ENCODE results near the gene TMEM176A.

The TMEM176A gene

DNA sequence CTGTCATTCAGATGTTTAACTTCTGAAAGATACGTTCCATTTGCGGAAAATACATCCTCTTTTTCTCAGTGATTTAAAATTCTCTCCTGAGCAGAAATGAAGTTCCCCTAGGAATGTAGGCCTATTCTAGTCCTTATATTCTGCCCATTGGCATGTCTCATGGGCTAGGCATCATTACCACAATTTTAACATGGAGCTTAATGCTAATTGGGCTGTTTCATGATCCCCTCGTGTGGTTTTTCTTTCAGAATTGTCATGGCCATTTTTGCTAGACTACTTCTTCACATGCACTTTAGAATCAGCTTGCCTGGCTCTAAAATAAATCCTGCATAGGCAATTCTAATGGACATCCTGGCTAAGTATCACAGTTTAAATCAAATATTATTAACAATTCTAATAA is 1.4 kb upstream of the TMEM176A start:
- TF ChIP-seq, protein P1, sequence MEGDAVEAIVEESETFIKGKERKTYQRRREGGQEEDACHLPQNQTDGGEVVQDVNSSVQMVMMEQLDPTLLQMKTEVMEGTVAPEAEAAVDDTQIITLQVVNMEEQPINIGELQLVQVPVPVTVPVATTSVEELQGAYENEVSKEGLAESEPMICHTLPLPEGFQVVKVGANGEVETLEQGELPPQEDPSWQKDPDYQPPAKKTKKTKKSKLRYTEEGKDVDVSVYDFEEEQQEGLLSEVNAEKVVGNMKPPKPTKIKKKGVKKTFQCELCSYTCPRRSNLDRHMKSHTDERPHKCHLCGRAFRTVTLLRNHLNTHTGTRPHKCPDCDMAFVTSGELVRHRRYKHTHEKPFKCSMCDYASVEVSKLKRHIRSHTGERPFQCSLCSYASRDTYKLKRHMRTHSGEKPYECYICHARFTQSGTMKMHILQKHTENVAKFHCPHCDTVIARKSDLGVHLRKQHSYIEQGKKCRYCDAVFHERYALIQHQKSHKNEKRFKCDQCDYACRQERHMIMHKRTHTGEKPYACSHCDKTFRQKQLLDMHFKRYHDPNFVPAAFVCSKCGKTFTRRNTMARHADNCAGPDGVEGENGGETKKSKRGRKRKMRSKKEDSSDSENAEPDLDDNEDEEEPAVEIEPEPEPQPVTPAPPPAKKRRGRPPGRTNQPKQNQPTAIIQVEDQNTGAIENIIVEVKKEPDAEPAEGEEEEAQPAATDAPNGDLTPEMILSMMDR (IDR thresholded peaks at IDR 0.05; ENCODE audit: low read depth, low read length), result no peak
- Histone ChIP-seq H3K27ac (no peak overlapping the region), H3K36me3 (peaks cover 11% of the 10 kb centered on the region), H3K4me3 (ENCODE audit: low read depth, low read length) (no peak overlapping the region; the same call in 1 of the 2 replicates), H3K9me3 (ENCODE audit: severe bottlenecking) (no peaks in the 10 kb centered on the region), H3K27me3 (ENCODE audit: insufficient read depth, low read depth, severe bottlenecking) (no peaks in the 10 kb centered on the region)
- no peak for DNase-seq

DNA sequence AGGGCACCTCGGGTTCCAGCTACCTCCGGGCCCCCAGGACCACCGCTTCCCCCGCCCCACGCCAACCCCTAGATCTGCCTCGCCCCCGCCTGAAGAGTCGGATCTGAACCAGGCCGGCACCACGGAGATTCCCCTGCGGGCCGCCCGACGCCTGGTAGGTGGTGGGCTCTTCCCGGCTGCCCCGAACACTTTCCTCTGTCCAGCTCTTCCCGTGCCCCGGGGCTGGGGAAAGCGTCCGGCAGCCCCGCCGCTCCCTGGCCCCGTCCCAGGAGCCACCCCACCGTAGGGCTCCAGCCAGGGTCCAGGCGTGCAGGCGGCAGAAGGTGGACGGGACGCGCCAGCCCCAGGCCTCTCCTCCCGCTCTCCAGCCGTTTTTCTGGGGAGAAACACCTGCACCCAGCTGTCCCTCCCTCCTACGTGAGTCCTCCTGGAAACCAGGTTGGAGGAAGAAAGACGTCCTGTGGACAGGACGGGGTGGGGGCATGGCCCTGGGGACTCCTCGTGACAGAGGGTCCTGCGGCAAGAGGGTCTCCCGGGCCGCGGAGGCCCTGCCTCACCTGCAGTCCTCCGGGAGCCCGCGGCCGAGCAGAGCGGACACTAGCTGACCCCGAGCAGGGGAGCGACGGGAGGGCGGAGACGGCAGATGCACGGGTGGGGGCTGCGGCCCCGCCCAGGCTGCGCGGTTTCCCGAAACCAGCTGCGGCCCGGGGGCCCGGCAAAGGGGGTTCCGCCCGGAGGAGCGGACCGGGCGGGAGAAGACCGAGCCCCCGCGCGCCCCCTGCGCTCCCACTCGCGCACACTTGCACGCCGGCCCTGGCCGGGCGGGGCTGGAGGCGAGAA is 608 bp upstream of the TMEM176A start, which contains the start of gene TMEM176B:
Gene TMEM176B, minus strand, starts transcription at position 624 of the 840 bp plus-strand sequence. CDS start 3,795 bp downstream, outside the sequence.
- H3K4me3 ChIP-seq (ENCODE audit: low read depth, low read length), result peak within 1 kb of the TSS; percentile 55
- H3K27me3 ChIP-seq (ENCODE audit: insufficient read depth, low read depth, severe bottlenecking), result no peaks in the 10 kb centered on the region
- DNase-seq, result peak; percentile 31
- H3K27ac ChIP-seq, result no peak within 1 kb of the TSS; the same call in none of the 2 replicates
- TF ChIP-seq, protein P1 (IDR thresholded peaks at IDR 0.05; ENCODE audit: low read depth, low read length), result no peak
- H3K36me3 ChIP-seq, result peaks cover 11% of the 10 kb centered on the region
- H3K9me3 ChIP-seq (ENCODE audit: severe bottlenecking), result no peaks in the 10 kb centered on the region

DNA sequence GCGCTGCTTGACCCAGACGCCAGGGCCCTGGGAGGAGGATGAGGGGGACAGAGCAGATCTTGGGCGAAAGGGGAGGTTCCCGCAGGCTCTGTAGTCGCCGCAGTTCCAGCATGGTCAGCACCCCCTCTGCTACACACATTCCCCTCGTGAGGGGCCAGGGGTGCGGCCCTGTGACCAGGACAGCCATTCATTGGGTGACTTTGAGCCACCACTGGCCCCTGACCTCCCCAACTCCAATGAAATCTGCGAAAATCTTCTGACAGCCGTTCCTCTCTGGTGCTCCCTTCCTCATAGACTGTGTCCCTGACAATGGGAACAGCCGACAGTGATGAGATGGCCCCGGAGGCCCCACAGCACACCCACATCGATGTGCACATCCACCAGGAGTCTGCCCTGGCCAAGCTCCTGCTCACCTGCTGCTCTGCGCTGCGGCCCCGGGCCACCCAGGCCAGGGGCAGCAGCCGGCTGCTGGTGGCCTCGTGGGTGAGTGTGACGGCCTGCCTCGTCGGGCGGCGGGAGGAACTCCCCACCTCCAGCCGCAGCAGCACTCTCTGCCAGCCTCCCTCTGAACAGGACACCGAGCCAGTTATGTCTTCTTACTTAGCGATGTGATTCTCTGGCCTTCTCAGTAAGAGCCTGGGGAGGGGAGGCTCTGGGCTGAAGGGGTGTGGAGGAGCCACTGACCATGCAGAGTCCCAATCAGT is 825 bp downstream of the TMEM176A start:
- DNase-seq, result no peak
- H3K9me3 ChIP-seq (ENCODE audit: severe bottlenecking), result peaks cover 5% of the 10 kb centered on the region
- TF ChIP-seq, protein P1 (IDR thresholded peaks at IDR 0.05; ENCODE audit: low read depth, low read length), result no peak
- peak overlapping the region; percentile 85 for H3K27ac ChIP-seq
- H3K36me3 ChIP-seq, result 0 out of 2 replicates have a peak, but pooled peaks cover 2% of the 10 kb centered on the region
- no peaks in the 10 kb centered on the region for H3K27me3 ChIP-seq (ENCODE audit: insufficient read depth, low read depth, severe bottlenecking)
- H3K4me3 ChIP-seq (ENCODE audit: low read depth, low read length), result peak overlapping the region; percentile 55

DNA sequence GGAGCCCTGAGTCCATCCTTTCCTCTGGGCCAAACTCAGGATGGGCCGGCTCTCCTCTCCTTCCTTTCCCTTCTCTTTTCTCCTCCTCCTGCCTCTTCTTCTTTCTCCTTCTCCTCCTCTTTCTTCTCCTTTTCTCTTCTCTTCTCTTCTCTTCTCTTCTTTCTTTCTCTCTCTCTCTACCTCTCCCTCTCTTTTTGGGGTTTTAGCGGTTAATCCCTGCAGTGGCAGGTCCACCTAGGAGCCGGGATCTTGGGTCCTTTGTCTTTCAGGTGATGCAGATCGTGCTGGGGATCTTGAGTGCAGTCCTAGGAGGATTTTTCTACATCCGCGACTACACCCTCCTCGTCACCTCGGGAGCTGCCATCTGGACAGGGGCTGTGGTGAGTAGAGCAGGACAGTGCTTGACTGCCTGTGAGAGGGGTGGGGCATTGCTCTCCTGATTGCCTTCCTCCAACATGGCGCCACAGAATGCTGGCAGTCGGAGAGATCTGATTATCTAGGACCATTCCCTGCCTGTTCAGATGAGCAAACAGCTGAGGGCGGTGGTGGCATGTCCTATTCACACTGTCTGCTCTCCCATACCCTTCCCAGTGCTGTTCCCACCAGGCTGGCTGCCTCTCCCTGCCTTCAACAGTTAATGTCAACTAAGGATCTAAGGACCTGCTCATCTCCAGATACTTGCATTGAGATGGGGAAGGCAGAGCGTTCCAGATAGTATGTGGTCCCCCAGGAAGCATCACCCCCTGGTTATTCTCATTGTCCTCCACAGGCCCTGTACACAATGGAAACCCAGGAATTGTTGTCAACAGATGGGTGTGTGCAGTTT is 1.6 kb downstream of the TMEM176A start:
- no peaks in the 10 kb centered on the region for H3K27me3 ChIP-seq (ENCODE audit: insufficient read depth, low read depth, severe bottlenecking)
- DNase-seq, result peak; percentile 88
- TF ChIP-seq, protein P1 (IDR thresholded peaks at IDR 0.05; ENCODE audit: low read depth, low read length), result peak; percentile 14; the same call in 1 of the 2 replicates

DNA sequence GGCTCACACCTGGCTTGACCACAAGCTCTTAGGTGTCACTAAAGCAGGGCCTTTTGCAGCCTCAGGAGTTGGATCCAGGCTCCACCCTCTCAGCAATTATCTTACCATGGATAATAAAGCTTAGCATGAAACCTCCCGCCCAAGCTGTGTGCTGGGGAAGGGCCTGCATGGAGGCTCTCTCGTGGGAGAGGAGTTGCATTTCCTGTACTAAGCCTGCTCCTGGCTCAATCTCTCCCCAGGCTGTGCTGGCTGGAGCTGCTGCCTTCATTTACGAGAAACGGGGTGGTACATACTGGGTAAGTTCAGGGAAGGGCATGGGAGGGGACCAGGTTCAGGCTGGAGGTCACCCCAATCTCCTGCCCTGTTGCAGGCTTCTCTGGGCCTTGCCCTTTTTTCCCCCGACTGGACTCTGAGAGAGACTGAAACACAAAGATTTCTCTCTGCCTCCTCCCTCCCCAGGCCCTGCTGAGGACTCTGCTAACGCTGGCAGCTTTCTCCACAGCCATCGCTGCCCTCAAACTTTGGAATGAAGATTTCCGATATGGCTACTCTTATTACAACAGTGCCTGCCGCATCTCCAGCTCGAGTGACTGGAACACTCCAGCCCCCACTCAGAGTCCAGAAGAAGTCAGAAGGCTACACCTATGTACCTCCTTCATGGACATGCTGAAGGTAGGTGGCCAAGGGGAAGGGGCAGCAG is 2.7 kb downstream of the TMEM176A start:
- H3K27me3 ChIP-seq (ENCODE audit: insufficient read depth, low read depth, severe bottlenecking), result no peaks in the 10 kb centered on the region
- peaks cover 5% of the 10 kb centered on the region for H3K9me3 ChIP-seq (ENCODE audit: severe bottlenecking)
- peak overlapping the region; percentile 85 for H3K27ac ChIP-seq
- DNase-seq, result peak; percentile 66
- H3K36me3 ChIP-seq, result 0 out of 2 replicates have a peak, but pooled peaks cover 2% of the 10 kb centered on the region
- TF ChIP-seq, protein P1 (IDR thresholded peaks at IDR 0.05; ENCODE audit: low read depth, low read length), result no peak
- H3K4me3 ChIP-seq (ENCODE audit: low read depth, low read length), result no peak overlapping the region

More for the DNA sequence above, 1.6 kb downstream of the TMEM176A start:
- 0 out of 2 replicates have a peak, but pooled peaks cover 2% of the 10 kb centered on the region for H3K36me3 ChIP-seq
- peak overlapping the region; percentile 85 for H3K27ac ChIP-seq
- H3K9me3 ChIP-seq (ENCODE audit: severe bottlenecking), result peaks cover 5% of the 10 kb centered on the region
- H3K4me3 ChIP-seq (ENCODE audit: low read depth, low read length), result peak overlapping the region; percentile 55
